ENCODE results near the gene TBC1D22A. TPM values are rescaled to one million over a fixed set of nuclear protein-coding genes. Genes with fewer than 3 reads are reported as not detected.

Gene TBC1D22A
- total RNA-seq, 1 experiment from 2014 or later, result 20.9 TPM

DNA sequence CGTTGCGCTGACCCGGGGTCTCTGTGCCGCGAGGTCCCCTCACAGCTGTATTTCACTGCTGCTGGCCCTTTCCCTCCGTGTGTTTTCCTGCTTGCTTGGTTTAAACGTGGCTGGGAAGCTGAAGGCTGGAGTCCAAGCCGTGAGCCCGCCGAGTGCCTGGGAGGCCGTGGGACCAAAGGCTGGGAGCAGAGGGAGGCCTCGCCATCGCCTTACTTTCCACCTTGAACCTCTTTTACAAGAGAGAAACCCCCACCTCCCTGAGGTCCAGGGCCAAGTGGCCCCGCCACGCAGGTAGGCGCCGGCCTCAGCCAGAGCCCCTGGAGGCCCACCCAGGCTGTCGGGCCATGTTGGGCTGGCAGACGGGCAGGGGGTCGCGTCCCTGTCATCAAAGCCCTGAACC lies 411.6 kb downstream of the TBC1D22A start:
- no peak overlapping the region for H2AFZ ChIP-seq (ENCODE audit: low read depth, low read length, poor library complexity, severe bottlenecking)
- no peaks in the 10 kb centered on the region for H4K20me1 ChIP-seq (ENCODE audit: insufficient read depth)
- no peak overlapping the region for H3K27ac ChIP-seq (ENCODE audit: low read depth, low read length)
- ChIA-PET RAD21 (ENCODE audit: low non-redundant PET in 1 of 2, low total read pairs in 2 of 2, uncharacterized antibody in 2 of 2, unreplicated experiment in 2 of 2) (no interaction called here), CTCF (no interaction called here), POLR2A (no interaction called here)
- no peaks in the 10 kb centered on the region for H3K27me3 ChIP-seq (ENCODE audit: insufficient read depth, low read length)
- TF ChIP-seq ZFX (IDR thresholded peaks at IDR 0.05), result no peak
- no peak for TF ChIP-seq REST (IDR thresholded peaks at IDR 0.05; ENCODE audit: low read depth)
- no peak for TF ChIP-seq TCF7L2 (IDR thresholded peaks at IDR 0.05; ENCODE audit: borderline replicate concordance, extremely low read depth, insufficient read depth, insufficient read length)
- TF ChIP-seq JUND (IDR thresholded peaks at IDR 0.05), result no peak
- no peak overlapping the region for H3K4me3 ChIP-seq (replicated peaks in 1 of 2; ENCODE audit: low read depth in 1 of 2, low read length in 2 of 2)
- no peaks in the 10 kb centered on the region for H3K79me2 ChIP-seq (ENCODE audit: insufficient read depth, low read length)
- H3K9me2 ChIP-seq (ENCODE audit: insufficient read depth), result no peaks in the 10 kb centered on the region
- no peaks in the 10 kb centered on the region for H3K36me3 ChIP-seq (ENCODE audit: control insufficient read depth in 1 of 2, insufficient read depth in 2 of 2, low read length in 2 of 2)
- ATAC-seq, result no peak
- DNase-seq (ENCODE audit: low read depth, low spot score), result no peak
- no peaks in the 10 kb centered on the region for H3K9me3 ChIP-seq (ENCODE audit: control insufficient read depth in 1 of 2, insufficient read depth in 1 of 2, low read depth in 1 of 2, low read length in 2 of 2)
- no peak overlapping the region for H3K4me2 ChIP-seq (ENCODE audit: low read length)
- no TSS peak for BruUV-seq (replicated peaks)
- H3K9ac ChIP-seq (ENCODE audit: low read length), result no peak overlapping the region
- no peaks in the 10 kb centered on the region for H3K4me1 ChIP-seq (ENCODE audit: control insufficient read depth in 1 of 2, insufficient read depth in 2 of 2, low read length in 2 of 2)
- intact Hi-C loops (cut with micrococcal nuclease), result no loop called here

- Histone ChIP-seq H3K79me2 (ENCODE audit: insufficient read depth, low read length) (no peaks in the 10 kb centered on the region), H3K27ac (ENCODE audit: low read depth, low read length) (no peak overlapping the region), H4K20me1 (ENCODE audit: insufficient read depth) (no peaks in the 10 kb centered on the region), H3K36me3 (ENCODE audit: control insufficient read depth in 1 of 2, insufficient read depth in 2 of 2, low read length in 2 of 2) (no peaks in the 10 kb centered on the region), H2AFZ (ENCODE audit: low read depth, low read length, poor library complexity, severe bottlenecking) (no peak overlapping the region), H3K4me1 (ENCODE audit: control insufficient read depth in 1 of 2, insufficient read depth in 2 of 2, low read length in 2 of 2) (no peaks in the 10 kb centered on the region), H3K27me3 (ENCODE audit: insufficient read depth, low read length) (no peaks in the 10 kb centered on the region), H3K4me3 (replicated peaks in 1 of 2; ENCODE audit: low read depth in 1 of 2, low read length in 2 of 2) (no peak overlapping the region), H3K9ac (ENCODE audit: low read length) (no peak overlapping the region), H3K9me3 (ENCODE audit: control insufficient read depth in 1 of 2, insufficient read depth in 1 of 2, low read depth in 1 of 2, low read length in 2 of 2) (no peaks in the 10 kb centered on the region), H3K9me2 (ENCODE audit: insufficient read depth) (no peaks in the 10 kb centered on the region), H3K4me2 (ENCODE audit: low read length) (no peak overlapping the region)
- TF ChIP-seq EGR1 (IDR thresholded peaks at IDR 0.05; ENCODE audit: low read depth), result no peak
- no peak for TF ChIP-seq JUND (IDR thresholded peaks at IDR 0.05)
- TF ChIP-seq SRF (IDR thresholded peaks at IDR 0.05; ENCODE audit: low read depth), result no peak
- no peak for TF ChIP-seq POLR2AphosphoS5 (IDR thresholded peaks at IDR 0.05; ENCODE audit: low read depth, low read length)
- no peak for TF ChIP-seq ZNF274 (IDR thresholded peaks at IDR 0.05; ENCODE audit: low read depth, low read length)
- RAD21 ChIA-PET (ENCODE audit: low non-redundant PET in 1 of 2, low total read pairs in 2 of 2, uncharacterized antibody in 2 of 2, unreplicated experiment in 2 of 2), result no interaction called here
- ATAC-seq, result no peak
- no peak for DNase-seq (ENCODE audit: low read depth, low spot score)
- CTCF ChIA-PET, result no interaction called here
- no TSS peak for BruUV-seq (replicated peaks)
- intact Hi-C loops (cut with micrococcal nuclease), result no loop called here
- POLR2A ChIA-PET, result no interaction called here
These were observed 412.2 kb downstream of the TBC1D22A start for GRCh38 chr22:47174671-47175112.
